OCI-LY7 (cell line): Measurements from ENCODE around the gene ALS2CL. TPM values are rescaled to one million over a fixed set of nuclear protein-coding genes. Genes with fewer than 3 reads are reported as not detected.

Source experiments
- BruUV-seq: library from RNA; stranded (reverse); fragments of 400-500 nt; replicated peaks from 2 replicates; lab custom pipeline; 2021; lab: Mats Ljungman, UMichigan
- CTCF ChIA-PET: fragments of 300-600 bp; sonication (Branson Sonifier 250); formaldehyde crosslinking; loops from one replicate; lab custom pipeline; 2022; ENCODE audit warnings: antibody characterized with exemption; ENCODE audit not compliant: unreplicated experiment; lab: Charles Lee
- POLR2A ChIA-PET: fragments of 300-600 bp; sonication (Branson Sonifier 250); formaldehyde crosslinking; loops from one replicate; lab custom pipeline; 2022; ENCODE audit warnings: antibody characterized with exemption; lab: Charles Lee
- DNase-seq: peaks from one replicate; pipeline ENCODE4 v3.0.0-alpha.2; 2015; ENCODE audit warnings: low spot score
- H2AFZ ChIP-seq: fragments of 200-600 bp; sonication (generic), shearing (Covaris generic); 2 replicates; pipeline ENCODE4 v1.6.1; 2014; ENCODE audit warnings: mild to moderate bottlenecking, antibody characterized with exemption, low read length, moderate library complexity
- H3K27ac ChIP-seq: fragments of 200-600 bp; sonication (generic); 2 replicates; pipeline ENCODE4 v1.5.1; 2014; ENCODE audit warnings: mixed run types, low read depth, mild to moderate bottlenecking, moderate library complexity, low read length, inconsistent platforms; ENCODE audit not compliant: poor library complexity, severe bottlenecking
- H3K36me3 ChIP-seq: fragments of 200-600 bp; sonication (generic); 2 replicates; pipeline ENCODE4 v1.6.1; 2014; ENCODE audit warnings: mild to moderate bottlenecking, antibody characterized with exemption, low read length, moderate library complexity, mixed read lengths; ENCODE audit not compliant: insufficient read depth
- H3K4me1 ChIP-seq: fragments of 200-600 bp; sonication (generic); 2 replicates; pipeline ENCODE4 v1.5.1; 2014; ENCODE audit warnings: mild to moderate bottlenecking, low read length; ENCODE audit not compliant: insufficient read depth, poor library complexity, severe bottlenecking
- H3K4me2 ChIP-seq: fragments of 200-600 bp; sonication (generic); 2 replicates; pipeline ENCODE4 v1.6.1; 2014; ENCODE audit warnings: mild to moderate bottlenecking, low read length
- H3K4me3 ChIP-seq: fragments of 200-600 bp; sonication (generic); 2 replicates; pipeline ENCODE4 v1.5.1; 2014; ENCODE audit warnings: mild to moderate bottlenecking, low read depth, low read length; ENCODE audit not compliant: poor library complexity, severe bottlenecking
- H3K79me2 ChIP-seq: fragments of 200-600 bp; sonication (generic); 2 replicates; pipeline ENCODE4 v1.6.1; 2016; ENCODE audit warnings: low read depth, mild to moderate bottlenecking, low read length, moderate library complexity, mixed read lengths; ENCODE audit not compliant: insufficient read depth
- H3K9me2 ChIP-seq: fragments of 200-600 bp; sonication (generic); 2 replicates; pipeline ENCODE4 v1.6.1; 2016; ENCODE audit warnings: mild to moderate bottlenecking, low read length, mixed read lengths; ENCODE audit not compliant: insufficient read depth
- H3K9me3 ChIP-seq: fragments of 200-600 bp; sonication (generic); 2 replicates; pipeline ENCODE4 v1.6.1; 2014; ENCODE audit warnings: mild to moderate bottlenecking, mixed run types, low read length, mixed read lengths
- H4K20me1 ChIP-seq: fragments of 200-600 bp; sonication (generic); 2 replicates; pipeline ENCODE4 v1.6.1; 2014; ENCODE audit warnings: mild to moderate bottlenecking, antibody characterized with exemption, low read length, moderate library complexity, mixed read lengths; ENCODE audit not compliant: insufficient read depth
- CTCF ChIP-seq: fragments of 200-600 bp; sonication (generic); conservative IDR thresholded peaks from 2 replicates; pipeline ENCODE4 v1.5.1; 2014; ENCODE audit warnings: mild to moderate bottlenecking, antibody characterized with exemption, low read length, moderate library complexity, mixed read lengths
- EZH2phosphoT487 ChIP-seq: fragments of 200-600 bp; sonication (generic); IDR thresholded peaks from 2 replicates; pipeline ENCODE4 v1.6.1; 2018; ENCODE audit warnings: low read depth, borderline replicate concordance, mild to moderate bottlenecking, mixed run types, antibody characterized with exemption, low read length, moderate library complexity, mixed read lengths
- intact Hi-C: fragments of 100-400 bp; cut with micrococcal nuclease; formaldehyde crosslinking; loops from one replicate; pipeline ENCODE4 v1.10.0; 2022; ENCODE audit not compliant: unreplicated experiment
- total RNA-seq, 2 experiments: library from RNA; depleted of rRNA in 1 of 2; stranded (reverse); fragments of >200 nt in 1 of 2; shearing (Covaris generic) in 1 of 2; gene quantifications; 2 replicates each; pipeline ENCODE4 v1.2.3, GENCODE V29; 2014 to 2022

Gene ALS2CL
- total RNA-seq, 2 experiments from 2014 or later = 0.28 TPM; not detected in 1

GRCh38 chr3:46713050-46713897 lies 19.8 kb upstream of the ALS2CL start:
- CTCF ChIA-PET = no interaction called here
- Histone ChIP-seq H3K79me2 (no peaks in the 10 kb centered on the region), H3K4me2 (no peak overlapping the region), H3K27ac (no peak overlapping the region), H3K4me3 (no peak overlapping the region), H3K4me1 (no peaks in the 10 kb centered on the region), H3K9me2 (no peaks in the 10 kb centered on the region), H3K36me3 (no peaks in the 10 kb centered on the region), H4K20me1 (no peaks in the 10 kb centered on the region), H2AFZ (no peak overlapping the region), H3K9me3 (no peaks in the 10 kb centered on the region)
- DNase-seq = no peak
- BruUV-seq = no TSS peak
- TF ChIP-seq EZH2phosphoT487 (no peak), CTCF (no peak)
- POLR2A ChIA-PET = no interaction called here
- intact Hi-C loops = no loop called here

GRCh38 chr3:46712191-46713049 lies 18.9 kb upstream of the ALS2CL start:
- POLR2A ChIA-PET = no interaction called here
- no peaks in the 10 kb centered on the region for H3K9me3 ChIP-seq
- H3K36me3 ChIP-seq = no peaks in the 10 kb centered on the region
- no peak overlapping the region for H3K27ac ChIP-seq
- H3K4me2 ChIP-seq = no peak overlapping the region
- DNase-seq = no peak
- no peaks in the 10 kb centered on the region for H3K79me2 ChIP-seq
- H3K9me2 ChIP-seq = no peaks in the 10 kb centered on the region
- no peaks in the 10 kb centered on the region for H4K20me1 ChIP-seq
- CTCF ChIA-PET = no interaction called here
- intact Hi-C loops = no loop called here
- H3K4me3 ChIP-seq = no peak overlapping the region
- no TSS peak for BruUV-seq
- no peak overlapping the region for H2AFZ ChIP-seq
- TF ChIP-seq EZH2phosphoT487 = no peak
- TF ChIP-seq CTCF = no peak
- no peaks in the 10 kb centered on the region for H3K4me1 ChIP-seq
